Suprapubic skin (tissue), 4 donors: ENCODE data around the gene MXD4. TPM values are rescaled to one million over a fixed set of nuclear protein-coding genes. Genes with fewer than 3 reads are reported as not detected.
"Not testable (repeated sequence)": the region's sequence is repeated elsewhere in the genome, so short reads cannot be mapped to it uniquely, and the experiment has no call there.

ENCODE experiments used
- DNase-seq, 2 donors: peaks; one replicate each; pipeline ENCODE4 v3.0.0-alpha.2; 2019; ENCODE audit warnings: low spot score in 2 of 2
- H3K27ac ChIP-seq: fragments of 200-600 bp; sonication (generic); one replicate; pipeline ENCODE4 v1.5.1; 2019
- H3K27me3 ChIP-seq: fragments of 200-600 bp; sonication (generic); one replicate; pipeline ENCODE4 v1.5.1; 2019
- H3K36me3 ChIP-seq: fragments of 200-600 bp; sonication (generic); one replicate; pipeline ENCODE4 v1.5.1; 2019
- H3K4me1 ChIP-seq: fragments of 200-600 bp; sonication (generic); one replicate; pipeline ENCODE4 v1.5.1; 2019
- H3K4me3 ChIP-seq: fragments of 200-600 bp; sonication (generic); one replicate; pipeline ENCODE4 v1.5.1; 2019; ENCODE audit warnings: mild to moderate bottlenecking
- H3K9me3 ChIP-seq: fragments of 200-600 bp; sonication (generic); one replicate; pipeline ENCODE4 v1.5.1; 2019
- CTCF ChIP-seq, 2 donors: fragments of 200-600 bp in 1 of 2; fragments of 450-650 bp in 1 of 2; sonication (generic) in 1 of 2; IDR thresholded peaks; one replicate each; pipeline ENCODE4 v1.5.1; 2016 to 2019; ENCODE audit warnings: antibody characterized with exemption in 2 of 2, mild to moderate bottlenecking in 1 of 2, moderate library complexity in 1 of 2
- EP300 ChIP-seq: sonication (generic); formaldehyde crosslinking; IDR thresholded peaks from one replicate; pipeline ENCODE4 v1.6.1; 2017; ENCODE audit warnings: antibody characterized with exemption
- POLR2A ChIP-seq, 2 donors: fragments of 450-650 bp; IDR thresholded peaks; one replicate each; pipeline ENCODE4 v1.6.1; 2017; ENCODE audit warnings: antibody characterized with exemption in 2 of 2, mild to moderate bottlenecking in 2 of 2, moderate library complexity in 2 of 2
- POLR2AphosphoS5 ChIP-seq, 3 donors: sonication (generic); formaldehyde crosslinking; IDR thresholded peaks; one replicate each; pipeline ENCODE4 v1.6.1; 2017; ENCODE audit warnings: antibody characterized with exemption in 3 of 3
- WGBS: methylation state at CpG from one replicate; pipeline ENCODE4 v1.1.5; 2018; 5-methylcytosine and 5-hydroxymethylcytosine counted together
- total RNA-seq, 4 donors: library from RNA; depleted of rRNA; stranded (reverse); fragments of >200 nt; gene quantifications; one replicate each; pipeline ENCODE4 v1.1.0, GENCODE V29; 2016

The MXD4 gene
- total RNA-seq, 4 donors from 2014 or later = 52.8 to 76.8 (median 63.3) TPM

- no peak overlapping the region for H3K4me3 ChIP-seq
- peaks cover 19% of the 10 kb centered on the region for H3K36me3 ChIP-seq
- DNase-seq = no peak
- no peak overlapping the region for H3K27ac ChIP-seq
- no peaks in the 10 kb centered on the region for H3K9me3 ChIP-seq
- H3K27me3 ChIP-seq = no peaks in the 10 kb centered on the region
- 74% methylated on average over 2 of the region's 2 CpGs for WGBS
- no peak for TF ChIP-seq EP300
- TF ChIP-seq POLR2A (IDR thresholded peaks at IDR 0.05) = no peak
- no peak for TF ChIP-seq CTCF (IDR thresholded peaks at IDR 0.05)
- no peaks in the 10 kb centered on the region for H3K4me1 ChIP-seq
Measured at GRCh38 chr4:2226261-2226660, 35.6 kb downstream of the MXD4 start.

GRCh38 chr4:2222838-2223237 is 39.1 kb downstream of the MXD4 start:
- Histone ChIP-seq H3K36me3 (peaks cover 10% of the 10 kb centered on the region), H3K4me1 (peaks cover 12% of the 10 kb centered on the region), H3K4me3 (no peak overlapping the region), H3K27me3 (no peaks in the 10 kb centered on the region), H3K9me3 (no peaks in the 10 kb centered on the region), H3K27ac (no peak overlapping the region)
- DNase-seq = no peak
- 93% methylated on average over 2 of the region's 2 CpGs for WGBS
- no peak for TF ChIP-seq CTCF (IDR thresholded peaks at IDR 0.05)
- TF ChIP-seq POLR2A (IDR thresholded peaks at IDR 0.05) = no peak
- no peak for TF ChIP-seq EP300
- no peak for TF ChIP-seq POLR2AphosphoS5 (IDR thresholded peaks at IDR 0.05)

- H3K27ac ChIP-seq, DNase-seq, H3K36me3 ChIP-seq, H3K4me3 ChIP-seq, H3K27me3 ChIP-seq, H3K9me3 ChIP-seq: not testable (repeated sequence)
- H3K4me1 ChIP-seq = peaks cover 12% of the 10 kb centered on the region
- WGBS = 76% methylated on average over 4 of the region's 4 CpGs
Measured at GRCh38 chr4:2221378-2221777, 40.5 kb downstream of the MXD4 start.

GRCh38 chr4:2220016-2220630 is 41.8 kb downstream of the MXD4 start:
- Histone ChIP-seq H3K9me3 (no peaks in the 10 kb centered on the region), H3K27ac (no peak overlapping the region), H3K4me1 (peaks cover 12% of the 10 kb centered on the region), H3K27me3 (no peaks in the 10 kb centered on the region), H3K36me3 (peaks cover 10% of the 10 kb centered on the region), H3K4me3 (no peak overlapping the region)
- peak; percentile 73 to 86 for DNase-seq
- no peak for TF ChIP-seq EP300
- TF ChIP-seq CTCF (IDR thresholded peaks at IDR 0.05) = peak; percentile 65 to 83
- WGBS = 10% methylated on average over 10 of the region's 10 CpGs

- H3K4me3 ChIP-seq = no peak overlapping the region
- TF ChIP-seq POLR2A (IDR thresholded peaks at IDR 0.05) (no peak), CTCF (IDR thresholded peaks at IDR 0.05) (no peak), POLR2AphosphoS5 (IDR thresholded peaks at IDR 0.05) (no peak), EP300 (no peak)
- DNase-seq = no peak
- WGBS = 72% methylated on average over 6 of the region's 6 CpGs
- H3K27ac ChIP-seq = no peak overlapping the region
- peaks cover 12% of the 10 kb centered on the region for H3K4me1 ChIP-seq
- H3K9me3 ChIP-seq = no peaks in the 10 kb centered on the region
- H3K27me3 ChIP-seq = no peaks in the 10 kb centered on the region
- H3K36me3 ChIP-seq = peaks cover 10% of the 10 kb centered on the region
Measured at GRCh38 chr4:2219233-2219760, 42.6 kb downstream of the MXD4 start.

- Histone ChIP-seq H3K4me1 (peaks cover 12% of the 10 kb centered on the region), H3K27me3 (no peaks in the 10 kb centered on the region), H3K27ac (no peak overlapping the region), H3K36me3 (peaks cover 7% of the 10 kb centered on the region), H3K4me3 (no peak overlapping the region), H3K9me3 (no peaks in the 10 kb centered on the region)
- no peak for DNase-seq
- WGBS = 70% methylated on average over 1 of the region's 1 CpG
- TF ChIP-seq EP300 (no peak), CTCF (IDR thresholded peaks at IDR 0.05) (no peak), POLR2AphosphoS5 (IDR thresholded peaks at IDR 0.05) (no peak), POLR2A (IDR thresholded peaks at IDR 0.05) (no peak)
Measured at GRCh38 chr4:2218436-2218835, 43.5 kb downstream of the MXD4 start.
